HCT116 (cell line): ENCODE results near the gene CD59. TPM values are rescaled to one million over a fixed set of nuclear protein-coding genes. Genes with fewer than 3 reads are reported as not detected.

Experiments
- ATAC-seq: fragments of 200-7000 bp; cut with Tn5 transposase; 2 replicates; pipeline ENCODE4 v1.9.1; 2020; ENCODE audit warnings: mild to moderate bottlenecking, moderate library complexity
- BruUV-seq: library from RNA; stranded (reverse); fragments of 400-500 nt; replicated peaks from 2 replicates; lab custom pipeline; 2021; lab: Mats Ljungman, UMichigan
- CTCF ChIA-PET: fragments of 300-600 bp; sonication (Branson Sonifier 250); formaldehyde crosslinking; loops from one replicate; lab custom pipeline; 2021; ENCODE audit warnings: antibody characterized with exemption; lab: Charles Lee
- POLR2A ChIA-PET: fragments of 300-600, 350-600 bp; sonication (Branson Sonifier 250); formaldehyde crosslinking; loops from one replicate; lab custom pipeline; 2021; ENCODE audit warnings: antibody characterized with exemption; lab: Charles Lee
- RAD21 ChIA-PET, 2 experiments: fragments of 300-600 bp; sonication (Branson Sonifier 250); formaldehyde crosslinking; loops; one replicate each; lab custom pipeline; 2023; ENCODE audit warnings: low total read pairs in 2 of 2; ENCODE audit not compliant: uncharacterized antibody in 2 of 2, unreplicated experiment in 2 of 2, low non-redundant PET in 1 of 2; lab: Charles Lee
- DNase-seq: peaks from one replicate; pipeline ENCODE4 v3.0.0-alpha.2; 2010; ENCODE audit warnings: low read depth, low spot score
- H2AFZ ChIP-seq: fragments of 200-600 bp; shearing (Covaris generic), sonication (generic); 2 replicates; pipeline ENCODE4 v1.6.1; 2017; ENCODE audit warnings: low read depth, mixed run types, mixed read lengths, antibody characterized with exemption, low read length; ENCODE audit not compliant: poor library complexity, severe bottlenecking
- H3K27ac ChIP-seq: 2 replicates; pipeline ENCODE4 v1.5.1; 2012; ENCODE audit warnings: low read depth, low read length
- H3K27me3 ChIP-seq: fragments of 200-600 bp; sonication (generic); 2 replicates; pipeline ENCODE4 v1.6.1; 2016; ENCODE audit warnings: mixed run types, low read length, mixed read lengths; ENCODE audit not compliant: insufficient read depth
- H3K36me3 ChIP-seq, 2 experiments: fragments of 200-500 bp in 1 of 2; fragments of 200-600 bp in 1 of 2; sonication (Bioruptor generic) in 1 of 2; sonication (generic) in 1 of 2; 2 replicates each; pipeline versions ENCODE4 v1.5.1 to v1.6.1; 2014 to 2016; ENCODE audit warnings: low read length in 2 of 2, inconsistent platforms in 1 of 2, mixed read lengths in 1 of 2, mixed run types in 1 of 2; ENCODE audit not compliant: insufficient read depth in 2 of 2, control insufficient read depth in 1 of 2
- H3K4me1 ChIP-seq, 2 experiments: fragments of 200-600 bp in 1 of 2; sonication (generic) in 1 of 2; 2 replicates each; pipeline versions ENCODE4 v1.5.1 to v1.6.1; 2012 to 2017; ENCODE audit warnings: low read length in 2 of 2, inconsistent platforms in 1 of 2, mild to moderate bottlenecking in 1 of 2, mixed read lengths in 1 of 2, mixed run types in 1 of 2, moderate library complexity in 1 of 2; ENCODE audit not compliant: insufficient read depth in 2 of 2, control insufficient read depth in 1 of 2
- H3K4me2 ChIP-seq: fragments of 200-600 bp; sonication (generic); 2 replicates; pipeline ENCODE4 v1.6.1; 2017; ENCODE audit warnings: mixed run types, low read length, mixed read lengths
- H3K4me3 ChIP-seq, 2 experiments: fragments of 200-600 bp in 1 of 2; sonication (generic) in 1 of 2; replicated peaks in 1 of 2; 2 replicates each; pipeline ENCODE4 v1.5.1; 2011 to 2016; ENCODE audit warnings: low read length in 2 of 2, control low read depth in 1 of 2, low read depth in 1 of 2, mild to moderate bottlenecking in 1 of 2, mixed read lengths in 1 of 2, mixed run types in 1 of 2
- H3K79me2 ChIP-seq: fragments of 200-600 bp; sonication (generic); 2 replicates; pipeline ENCODE4 v1.6.1; 2017; ENCODE audit warnings: mild to moderate bottlenecking, mixed run types, low read length, moderate library complexity, mixed read lengths; ENCODE audit not compliant: insufficient read depth
- H3K9ac ChIP-seq: fragments of 200-600 bp; sonication (generic); 2 replicates; pipeline ENCODE4 v1.6.1; 2016; ENCODE audit warnings: low read length, mixed read lengths
- H3K9me2 ChIP-seq: fragments of 200-600 bp; sonication (generic), shearing (Covaris generic); 2 replicates; pipeline ENCODE4 v1.6.1; 2017; ENCODE audit warnings: mixed run types, mild to moderate bottlenecking, moderate library complexity; ENCODE audit not compliant: insufficient read depth
- H3K9me3 ChIP-seq, 2 experiments: fragments of 200-500 bp in 1 of 2; fragments of 200-600 bp in 1 of 2; sonication (Bioruptor generic) in 1 of 2; sonication (generic) in 1 of 2; 2 replicates each; pipeline ENCODE4 v1.6.1; 2014 to 2017; ENCODE audit warnings: low read length in 2 of 2, mixed read lengths in 2 of 2, inconsistent platforms in 1 of 2, low read depth in 1 of 2, mild to moderate bottlenecking in 1 of 2, mixed run types in 1 of 2, moderate library complexity in 1 of 2; ENCODE audit not compliant: control insufficient read depth in 1 of 2, insufficient read depth in 1 of 2
- H4K20me1 ChIP-seq: fragments of 200-600 bp; sonication (generic), shearing (Covaris generic); 2 replicates; pipeline ENCODE4 v1.6.1; 2017; ENCODE audit warnings: mixed run types, mild to moderate bottlenecking, moderate library complexity; ENCODE audit not compliant: insufficient read depth
- CBX3 ChIP-seq: IDR thresholded peaks from 2 replicates; pipeline ENCODE4 v1.6.1; 2012; ENCODE audit warnings: low read depth
- CEBPB ChIP-seq: IDR thresholded peaks from 2 replicates; pipeline ENCODE4 v1.6.1; 2012; ENCODE audit warnings: low read depth
- EGR1 ChIP-seq: IDR thresholded peaks from 2 replicates; pipeline ENCODE4 v1.6.1; 2012; ENCODE audit warnings: low read depth
- ELF1 ChIP-seq: IDR thresholded peaks from 2 replicates; pipeline ENCODE4 v1.6.1; 2012; ENCODE audit warnings: low read depth, borderline replicate concordance
- EZH2 ChIP-seq: fragments of 200-600 bp; sonication (generic); IDR thresholded peaks from 2 replicates; pipeline ENCODE4 v1.6.1; 2017; ENCODE audit warnings: antibody characterized with exemption, mixed run types
- EZH2phosphoT487 ChIP-seq: fragments of 200-600 bp; IDR thresholded peaks from 2 replicates; pipeline ENCODE4 v1.6.1; 2018; ENCODE audit warnings: antibody characterized with exemption, borderline replicate concordance
- FOSL1 ChIP-seq: IDR thresholded peaks from 2 replicates; pipeline ENCODE4 v1.6.1; 2012; ENCODE audit warnings: low read depth
- JUND ChIP-seq: IDR thresholded peaks from 2 replicates; pipeline ENCODE4 v1.6.1; 2012
- RAD21 ChIP-seq: IDR thresholded peaks from 2 replicates; pipeline ENCODE4 v1.6.1; 2012; ENCODE audit warnings: low read depth, mild to moderate bottlenecking
- SP1 ChIP-seq: IDR thresholded peaks from 2 replicates; pipeline ENCODE4 v1.6.1; 2012; ENCODE audit warnings: low read depth
- YY1 ChIP-seq: IDR thresholded peaks from 2 replicates; pipeline ENCODE4 v1.6.1; 2011; ENCODE audit warnings: low read length, low read depth, moderate library complexity, mild to moderate bottlenecking; ENCODE audit not compliant: insufficient replicate concordance; ENCODE audit errors: extremely low read depth
- ZNF274 ChIP-seq: fragments of 200-500 bp; sonication (Bioruptor generic); IDR thresholded peaks from 2 replicates; pipeline ENCODE4 v1.6.1; 2014; ENCODE audit warnings: mild to moderate bottlenecking, low read depth, low read length, inconsistent platforms
- intact Hi-C: fragments of 100-400 bp; cut with micrococcal nuclease; formaldehyde crosslinking; loops from 2 replicates; pipeline ENCODE4 v1.10.0; 2022
- total RNA-seq: library from RNA; stranded (reverse); gene quantifications from one replicate; pipeline ENCODE4 v1.2.1, GENCODE V29; 2021; ENCODE audit not compliant: unreplicated experiment
- TF ChIP-seq, protein P1 (sequence below): IDR thresholded peaks from 2 replicates; pipeline ENCODE4 v1.6.1; 2012

CD59 gene
- total RNA-seq, 1 experiment from 2014 or later, result 122 TPM

DNA sequence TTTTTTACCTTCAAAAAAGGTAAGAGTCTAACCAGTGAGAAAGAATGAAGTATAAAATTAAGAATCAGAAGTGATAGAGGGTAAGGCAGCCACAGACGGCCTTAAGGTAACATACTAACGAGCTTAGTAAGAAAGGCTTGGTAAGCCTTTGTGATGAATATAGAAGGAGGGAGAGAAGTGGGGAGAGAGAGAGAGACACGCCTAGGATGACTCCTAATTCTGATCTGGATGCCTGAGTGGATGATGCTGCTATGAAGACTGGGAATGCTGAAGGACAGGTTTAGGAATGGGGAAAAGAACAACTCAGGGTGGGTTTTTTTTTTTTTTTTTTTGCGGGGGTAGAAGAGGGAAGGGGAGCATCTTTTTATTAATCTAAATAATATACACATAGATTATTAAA is 33.3 kb upstream of the CD59 start:
- H3K36me3 ChIP-seq, result peaks cover 19 to 31% of the 10 kb centered on the region in 2 experiments
- no peak for ATAC-seq
- no peak overlapping the region for H2AFZ ChIP-seq
- ChIA-PET POLR2A (no interaction called here), CTCF (no interaction called here), RAD21 (no interaction called here)
- DNase-seq, result no peak
- H3K9ac ChIP-seq, result no peak overlapping the region
- H3K27me3 ChIP-seq, result no peaks in the 10 kb centered on the region
- no peaks in the 10 kb centered on the region for H3K9me3 ChIP-seq
- no peak for TF ChIP-seq CEBPB
- no peak for TF ChIP-seq ELF1
- TF ChIP-seq EGR1, result no peak
- no peak for TF ChIP-seq YY1
- TF ChIP-seq EZH2phosphoT487, result no peak
- TF ChIP-seq ZNF274, result no peak
- no peak for TF ChIP-seq FOSL1
- TF ChIP-seq, protein P1, sequence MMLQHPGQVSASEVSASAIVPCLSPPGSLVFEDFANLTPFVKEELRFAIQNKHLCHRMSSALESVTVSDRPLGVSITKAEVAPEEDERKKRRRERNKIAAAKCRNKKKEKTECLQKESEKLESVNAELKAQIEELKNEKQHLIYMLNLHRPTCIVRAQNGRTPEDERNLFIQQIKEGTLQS, result no peak
- no peak for TF ChIP-seq JUND
- TF ChIP-seq EZH2, result no peak
- no peak for TF ChIP-seq CBX3
- TF ChIP-seq RAD21, result no peak
- H3K4me1 ChIP-seq, result peaks cover 3 to 25% of the 10 kb centered on the region in 2 experiments; a peak in 3 of 4 replicates
- no peaks in the 10 kb centered on the region for H3K9me2 ChIP-seq
- no peak overlapping the region for H3K27ac ChIP-seq
- peaks cover 18% of the 10 kb centered on the region for H3K79me2 ChIP-seq
- BruUV-seq, result no TSS peak
- no peak overlapping the region; the same call in 1 of the 2 replicates for H3K4me2 ChIP-seq
- intact Hi-C loops, result no loop called here
- no peaks in the 10 kb centered on the region; the same call in 1 of the 2 replicates for H4K20me1 ChIP-seq
- H3K4me3 ChIP-seq, result no peak overlapping the region

DNA sequence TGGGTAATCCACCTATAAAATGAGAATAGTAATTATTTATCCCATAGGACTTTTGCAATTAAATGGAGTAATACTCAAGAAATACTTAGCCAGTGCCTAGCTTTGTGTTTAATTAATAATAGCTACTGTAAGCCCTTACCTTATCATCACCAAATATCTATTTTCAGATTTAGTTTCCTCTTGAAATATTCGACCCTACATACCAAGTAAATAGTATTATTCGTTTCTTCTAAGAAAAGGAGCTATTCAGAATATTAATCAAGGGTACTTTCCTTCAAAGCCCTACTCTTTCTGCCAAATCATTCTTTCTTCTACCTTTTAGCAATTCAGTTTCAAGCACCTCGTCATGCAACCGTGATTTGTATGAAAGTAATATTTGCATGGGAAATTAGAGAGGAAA is 31.4 kb upstream of the CD59 start:
- Histone ChIP-seq H3K4me1 (peaks cover 0 to 13% of the 10 kb centered on the region in 2 experiments; a peak in 2 of 4 replicates), H3K27ac (no peak overlapping the region)
- CTCF ChIA-PET, result interaction anchor here (1.0 kb wide), 1 partner anchor 25 kb away, joined by 4 read pairs; no protein-coding TSS in a partner anchor
- no peak for DNase-seq
- TF ChIP-seq SP1, result no peak
- TF ChIP-seq, all 23 proteins: peak for 0
- Histone ChIP-seq H4K20me1 (no peaks in the 10 kb centered on the region), H3K9ac (no peak overlapping the region), H3K4me3 (no peak overlapping the region), H3K9me3 (no peaks in the 10 kb centered on the region), H3K9me2 (no peaks in the 10 kb centered on the region), H3K4me2 (no peak overlapping the region), H2AFZ (no peak overlapping the region), H3K36me3 (peaks cover 19 to 34% of the 10 kb centered on the region in 2 experiments), H3K79me2 (peaks cover 9% of the 10 kb centered on the region; the same call in 1 of the 2 replicates), H3K27me3 (no peaks in the 10 kb centered on the region)
- ATAC-seq, result no peak
- intact Hi-C loops, result no loop called here
- POLR2A ChIA-PET, result no interaction called here
- RAD21 ChIA-PET, result no interaction called here
- BruUV-seq, result no TSS peak
